IMR-90 (cell line): ENCODE data around the gene SLAMF1. TPM values are rescaled to one million over a fixed set of nuclear protein-coding genes. Genes with fewer than 3 reads are reported as not detected.

Experiments used
- ATAC-seq: fragments of 200-7000 bp; cut with Tn5 transposase; 2 replicates; pipeline ENCODE4 v1.9.1; 2020; ENCODE audit warnings: low read depth, mild to moderate bottlenecking, moderate library complexity
- BruUV-seq: library from RNA; stranded (reverse); fragments of 400-500 nt; replicated peaks from 2 replicates; lab custom pipeline; 2021; lab: Mats Ljungman, UMichigan
- CTCF ChIA-PET: fragments of 300-600 bp; formaldehyde crosslinking; extraction: SDS; loops from one replicate; lab custom pipeline; 2021; ENCODE audit warnings: antibody characterized with exemption; lab: Yijun Ruan, JAX
- POLR2A ChIA-PET: fragments of 300-600 bp; sonication (Branson Sonifier 250); formaldehyde crosslinking; loops from one replicate; lab custom pipeline; 2022; ENCODE audit warnings: antibody characterized with exemption; ENCODE audit not compliant: unreplicated experiment; lab: Charles Lee
- DNase-seq: peaks from one replicate; pipeline ENCODE4 v3.0.0; 2013
- H2AFZ ChIP-seq: replicated peaks from 2 replicates; pipeline ENCODE3; 2013; ENCODE audit warnings: low read length, mild to moderate bottlenecking; ENCODE audit not compliant: poor library complexity
- H2AK5ac ChIP-seq: 2 replicates; pipeline ENCODE4 v1.6.1; 2013; ENCODE audit warnings: low read depth, low read length, inconsistent platforms
- H2AK9ac ChIP-seq: replicated peaks from 2 replicates; pipeline ENCODE3; 2013; ENCODE audit warnings: mild to moderate bottlenecking, low read depth, low read length, moderate library complexity; ENCODE audit not compliant: poor library complexity
- H2BK120ac ChIP-seq: 2 replicates; pipeline ENCODE4 v1.6.1; 2013; ENCODE audit warnings: low read depth, low read length, inconsistent platforms
- H2BK15ac ChIP-seq: 3 replicates; pipeline ENCODE4 v1.6.1; 2013; ENCODE audit warnings: low read depth, low read length, inconsistent platforms
- H2BK20ac ChIP-seq: 2 replicates; pipeline ENCODE4 v1.6.1; 2013; ENCODE audit warnings: low read depth, mild to moderate bottlenecking, inconsistent platforms, low read length, moderate library complexity
- H2BK5ac ChIP-seq: 2 replicates; pipeline ENCODE4 v1.6.1; 2013; ENCODE audit warnings: mild to moderate bottlenecking, low read depth, low read length, inconsistent platforms; ENCODE audit not compliant: poor library complexity, severe bottlenecking
- H3K14ac ChIP-seq: replicated peaks from 2 replicates; pipeline ENCODE4 v1.6.1; 2013; ENCODE audit warnings: low read depth, low read length, inconsistent platforms
- H3K18ac ChIP-seq: 2 replicates; pipeline ENCODE4 v1.6.1; 2013; ENCODE audit warnings: low read depth, low read length, control low read depth
- H3K23ac ChIP-seq: 2 replicates; pipeline ENCODE4 v1.6.1; 2013; ENCODE audit warnings: low read depth, low read length, inconsistent platforms
- H3K27ac ChIP-seq: 2 replicates; pipeline ENCODE4 v1.5.1; 2013; ENCODE audit warnings: mild to moderate bottlenecking, control low read depth, low read length; ENCODE audit not compliant: insufficient read depth
- H3K27me3 ChIP-seq: 2 replicates; pipeline ENCODE4 v1.6.1; 2013; ENCODE audit warnings: low read length; ENCODE audit not compliant: control insufficient read depth, insufficient read depth
- H3K36me3 ChIP-seq: 2 replicates; pipeline ENCODE4 v1.6.1; 2013; ENCODE audit warnings: low read length, mixed read lengths; ENCODE audit not compliant: control insufficient read depth, insufficient read depth
- H3K4ac ChIP-seq: 2 replicates; pipeline ENCODE4 v1.6.1; 2013; ENCODE audit warnings: low read depth, low read length, inconsistent platforms
- H3K4me1 ChIP-seq: 2 replicates; pipeline ENCODE4 v1.6.1; 2013; ENCODE audit warnings: low read length, mixed read lengths; ENCODE audit not compliant: control insufficient read depth, insufficient read depth
- H3K4me2 ChIP-seq: 2 replicates; pipeline ENCODE4 v1.6.1; 2013; ENCODE audit warnings: low read depth, mild to moderate bottlenecking, control low read depth, low read length, moderate library complexity
- H3K4me3 ChIP-seq: 2 replicates; pipeline ENCODE4 v1.5.1; 2013; ENCODE audit warnings: low read depth, mild to moderate bottlenecking, control low read depth, low read length, moderate library complexity; ENCODE audit not compliant: insufficient read depth
- H3K56ac ChIP-seq: 2 replicates; pipeline ENCODE4 v1.6.1; 2013; ENCODE audit warnings: low read length, inconsistent platforms; ENCODE audit not compliant: insufficient read depth; ENCODE audit errors: extremely low read depth
- H3K79me1 ChIP-seq, 2 experiments: 2 replicates each; pipeline ENCODE4 v1.6.1; 2013; ENCODE audit warnings: low read length in 2 of 2, inconsistent platforms in 1 of 2, low read depth in 1 of 2
- H3K9ac ChIP-seq: 2 replicates; pipeline ENCODE4 v1.6.1; 2013; ENCODE audit warnings: low read depth, low read length, control low read depth
- H3K9me1 ChIP-seq: 2 replicates; pipeline ENCODE4 v1.6.1; 2013; ENCODE audit warnings: low read length, inconsistent platforms; ENCODE audit not compliant: insufficient read depth
- H3K9me3 ChIP-seq: 2 replicates; pipeline ENCODE4 v1.6.1; 2013; ENCODE audit warnings: low read length; ENCODE audit not compliant: control insufficient read depth, insufficient read depth
- H4K20me1 ChIP-seq: 2 replicates; pipeline ENCODE4 v1.6.1; 2013; ENCODE audit warnings: low read length, inconsistent platforms; ENCODE audit not compliant: insufficient read depth
- H4K5ac ChIP-seq: 2 replicates; pipeline ENCODE4 v1.6.1; 2013; ENCODE audit warnings: mild to moderate bottlenecking, low read depth, low read length, control low read depth
- H4K8ac ChIP-seq, 2 experiments: 2 replicates each; pipeline ENCODE4 v1.6.1; 2013; ENCODE audit warnings: low read depth in 2 of 2, low read length in 2 of 2, control low read depth in 1 of 2, inconsistent platforms in 1 of 2
- H4K91ac ChIP-seq: 2 replicates; pipeline ENCODE4 v1.6.1; 2013; ENCODE audit warnings: low read depth, low read length, inconsistent platforms; ENCODE audit not compliant: insufficient read depth
- CTCF ChIP-seq: conservative IDR thresholded peaks from 2 replicates; pipeline ENCODE4 v1.5.1; 2012; ENCODE audit warnings: mild to moderate bottlenecking, low read depth, low read length, improper control_type of control experiment
- ELK1 ChIP-seq: fragments of 150-350 bp; IDR thresholded peaks from 2 replicates; pipeline ENCODE4 v1.6.1; 2016; ENCODE audit warnings: low read depth, mild to moderate bottlenecking, low read length, moderate library complexity, borderline replicate concordance
- RAD21 ChIP-seq: IDR thresholded peaks from 2 replicates; pipeline ENCODE4 v1.6.1; 2012; ENCODE audit warnings: low read length, improper control_type of control experiment
- RFX5 ChIP-seq: IDR thresholded peaks from 2 replicates; pipeline ENCODE4 v1.8.0; 2012; ENCODE audit warnings: low read depth, mild to moderate bottlenecking, low read length, moderate library complexity
- WGBS, 2 experiments: methylation state at CpG; one replicate each; pipeline versions ENCODE4 v1.1.5 to v1.1.7; 2013; ENCODE audit warnings: missing lambda C conversion rate in 2 of 2; ENCODE audit not compliant: insufficient read length in 1 of 2; ENCODE audit errors: extremely low coverage in 2 of 2; 5-methylcytosine and 5-hydroxymethylcytosine counted together
- dilution Hi-C: fragments of 300-500 bp; cut with HindIII; formaldehyde crosslinking; loops from one replicate; pipeline ENCODE4 v1.14.3; 2018; ENCODE audit warnings: low sequenced_read_pairs; ENCODE audit not compliant: unreplicated experiment
- in situ Hi-C: fragments of 300-500 bp; cut with MboI; formaldehyde crosslinking; loops from 3 replicates; pipeline ENCODE4 v1.14.3; 2019; ENCODE audit warnings: low sequenced_read_pairs, inconsistent platforms, mixed read lengths
- intact Hi-C: fragments of 100-400 bp; cut with micrococcal nuclease; formaldehyde crosslinking; loops from 2 replicates; pipeline ENCODE4 v1.10.0; 2022
- polyA plus RNA-seq, 3 experiments: library from polyadenylated mRNA; depleted of rRNA; stranded (reverse); fragments of >200 nt; gene quantifications; 2 replicates each; pipeline ENCODE4 v1.2.3, GENCODE V29; 2012; ENCODE audit warnings: low replicate concordance in 1 of 3
- total RNA-seq: library from RNA; depleted of rRNA; stranded (reverse); fragments of >200 nt; gene quantifications from 2 replicates; pipeline ENCODE4 v1.2.3, GENCODE V29; 2012

Gene SLAMF1
- total and polyA plus RNA-seq, 2 of the 4 experiments (the other 2 are of a cell fraction), result not detected

GRCh38 chr1:160597705-160598104 lies 49.1 kb downstream of the SLAMF1 start:
- ChIA-PET POLR2A (no interaction called here), CTCF (no interaction called here)
- Histone ChIP-seq H3K4me1 (no peaks in the 10 kb centered on the region), H2AK5ac (no peak overlapping the region), H3K4ac (no peak overlapping the region), H3K36me3 (no peaks in the 10 kb centered on the region), H3K23ac (no peak overlapping the region), H3K9me1 (no peaks in the 10 kb centered on the region), H4K20me1 (no peaks in the 10 kb centered on the region), H2BK20ac (no peak overlapping the region), H3K9ac (no peak overlapping the region), H3K4me2 (no peak overlapping the region), H4K91ac (no peak overlapping the region), H3K27me3 (no peaks in the 10 kb centered on the region), H2BK120ac (no peak overlapping the region), H3K14ac (no peak overlapping the region), H2BK15ac (no peak overlapping the region), H2BK5ac (no peak overlapping the region), H2AFZ (no peak overlapping the region), H4K8ac (no peak overlapping the region), H3K18ac (no peak overlapping the region), H3K4me3 (no peak overlapping the region), H3K56ac (no peak overlapping the region), H4K5ac (no peak overlapping the region), H2AK9ac (no peak overlapping the region), H3K9me3 (no peaks in the 10 kb centered on the region), H3K79me1 (no peaks in the 10 kb centered on the region), H3K27ac (no peak overlapping the region)
- in situ Hi-C loops (no loop called here), intact Hi-C loops (no loop called here), dilution Hi-C loops (no loop called here)
- ATAC-seq (no peak), DNase-seq (no peak)
- no peak for TF ChIP-seq CTCF
- no peak for TF ChIP-seq RFX5
- TF ChIP-seq ELK1, result no peak
- no peak for TF ChIP-seq RAD21
- no CpG with 5 or more reads among the region's 2 CpGs for WGBS, 2 experiments
- BruUV-seq, result no TSS peak
